ENCODE results near the gene ELF3. TPM values are rescaled to one million over a fixed set of nuclear protein-coding genes. Genes with fewer than 3 reads are reported as not detected.
"Not testable (repeated sequence)": the region's sequence is repeated elsewhere in the genome, so short reads cannot be mapped to it uniquely, and the experiment has no call there.

ELF3 gene
- total RNA-seq, 4 donors from 2014 or later = 1.0 to 67.7 (median 2.0) TPM

DNA sequence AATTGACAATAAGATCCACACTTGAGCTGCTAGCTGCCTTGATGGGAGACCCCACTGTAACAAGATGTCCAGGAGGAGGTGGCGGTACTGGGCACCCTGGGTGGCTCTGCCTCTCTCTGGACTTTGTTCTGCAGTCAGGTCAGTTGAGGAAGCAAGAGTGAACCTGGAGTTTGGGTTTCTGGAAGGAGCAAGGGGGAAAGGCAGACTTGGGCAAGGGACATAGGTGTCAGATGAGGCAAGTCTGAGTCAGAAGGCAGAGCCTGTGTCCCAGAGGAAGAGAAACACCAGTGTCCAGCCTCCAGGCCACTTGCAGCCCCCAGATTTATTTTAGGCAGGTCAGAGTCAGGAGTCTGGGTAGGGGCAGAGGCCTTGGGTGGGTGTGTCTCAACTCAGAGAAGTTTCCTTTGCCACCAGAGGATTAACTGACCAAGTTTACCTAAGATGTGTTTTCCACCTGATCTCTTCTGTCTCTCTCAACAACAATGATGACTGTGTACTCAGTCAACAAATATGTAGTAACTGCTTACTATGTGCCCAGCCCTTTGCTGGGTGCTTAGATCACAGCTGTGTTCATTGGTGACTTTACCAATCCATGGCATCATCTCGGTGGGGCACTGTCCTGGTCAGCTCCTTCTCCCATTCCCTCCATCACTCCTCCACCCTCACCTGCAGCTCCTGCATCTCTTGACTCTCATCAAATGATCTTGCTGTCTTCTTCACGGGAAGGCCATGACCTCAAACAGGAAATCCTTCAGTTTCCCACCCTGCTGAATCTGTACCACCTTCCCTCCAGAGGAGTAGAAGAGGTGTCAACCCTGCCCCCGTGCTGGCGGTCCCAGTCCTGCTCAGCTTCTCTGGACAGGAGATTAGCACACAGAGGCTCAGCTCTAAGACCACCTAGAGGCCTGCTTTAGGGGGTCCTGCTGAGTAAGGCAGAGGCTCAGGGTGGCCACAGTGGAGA lies 36.6 kb downstream of the ELF3 start:
- TF ChIP-seq POLR2A (IDR thresholded peaks at IDR 0.05) = no peak
- TF ChIP-seq, protein P1, sequence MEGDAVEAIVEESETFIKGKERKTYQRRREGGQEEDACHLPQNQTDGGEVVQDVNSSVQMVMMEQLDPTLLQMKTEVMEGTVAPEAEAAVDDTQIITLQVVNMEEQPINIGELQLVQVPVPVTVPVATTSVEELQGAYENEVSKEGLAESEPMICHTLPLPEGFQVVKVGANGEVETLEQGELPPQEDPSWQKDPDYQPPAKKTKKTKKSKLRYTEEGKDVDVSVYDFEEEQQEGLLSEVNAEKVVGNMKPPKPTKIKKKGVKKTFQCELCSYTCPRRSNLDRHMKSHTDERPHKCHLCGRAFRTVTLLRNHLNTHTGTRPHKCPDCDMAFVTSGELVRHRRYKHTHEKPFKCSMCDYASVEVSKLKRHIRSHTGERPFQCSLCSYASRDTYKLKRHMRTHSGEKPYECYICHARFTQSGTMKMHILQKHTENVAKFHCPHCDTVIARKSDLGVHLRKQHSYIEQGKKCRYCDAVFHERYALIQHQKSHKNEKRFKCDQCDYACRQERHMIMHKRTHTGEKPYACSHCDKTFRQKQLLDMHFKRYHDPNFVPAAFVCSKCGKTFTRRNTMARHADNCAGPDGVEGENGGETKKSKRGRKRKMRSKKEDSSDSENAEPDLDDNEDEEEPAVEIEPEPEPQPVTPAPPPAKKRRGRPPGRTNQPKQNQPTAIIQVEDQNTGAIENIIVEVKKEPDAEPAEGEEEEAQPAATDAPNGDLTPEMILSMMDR (IDR thresholded peaks at IDR 0.05) = no peak
- intact Hi-C loops (cut with DNase I; ENCODE audit: low total_unique reads) = no loop called here
- no peak overlapping the region for H3K4me3 ChIP-seq
- no peaks in the 10 kb centered on the region for H3K9me3 ChIP-seq
- H3K27me3 ChIP-seq = no peaks in the 10 kb centered on the region
- no peak overlapping the region for H3K27ac ChIP-seq
- no peaks in the 10 kb centered on the region for H3K36me3 ChIP-seq
- no peaks in the 10 kb centered on the region for H3K4me1 ChIP-seq
- DNase-seq = no peak

DNA sequence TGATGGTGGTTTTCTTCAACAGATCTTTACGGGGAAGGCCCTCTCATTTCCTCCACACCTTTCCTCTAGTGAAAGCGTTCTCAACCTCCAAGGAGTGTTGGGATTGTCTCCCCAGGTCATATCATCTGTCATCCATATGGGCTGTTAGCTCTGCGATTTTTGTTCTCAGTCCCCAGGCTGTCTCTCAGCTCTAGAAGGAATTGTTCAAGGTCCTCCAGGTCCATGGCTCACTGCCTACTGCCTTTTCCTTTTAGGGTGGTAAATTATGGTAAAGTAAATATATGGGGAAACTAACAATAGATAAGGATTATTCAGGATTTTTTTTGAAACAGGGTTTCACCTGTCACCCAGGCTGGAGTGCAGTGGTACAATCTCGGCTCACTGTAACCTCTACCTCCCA lies 37.6 kb downstream of the ELF3 start:
- Histone ChIP-seq H3K27ac (no peak overlapping the region), H3K4me3 (no peak overlapping the region), H3K36me3 (no peaks in the 10 kb centered on the region), H3K9me3 (no peaks in the 10 kb centered on the region), H3K4me1 (no peaks in the 10 kb centered on the region), H3K27me3 (no peaks in the 10 kb centered on the region)
- no peak for DNase-seq
- intact Hi-C loops (cut with DNase I; ENCODE audit: low total_unique reads) = no loop called here
- TF ChIP-seq, protein P1 (IDR thresholded peaks at IDR 0.05) = no peak
- no peak for TF ChIP-seq POLR2A (IDR thresholded peaks at IDR 0.05)

DNA sequence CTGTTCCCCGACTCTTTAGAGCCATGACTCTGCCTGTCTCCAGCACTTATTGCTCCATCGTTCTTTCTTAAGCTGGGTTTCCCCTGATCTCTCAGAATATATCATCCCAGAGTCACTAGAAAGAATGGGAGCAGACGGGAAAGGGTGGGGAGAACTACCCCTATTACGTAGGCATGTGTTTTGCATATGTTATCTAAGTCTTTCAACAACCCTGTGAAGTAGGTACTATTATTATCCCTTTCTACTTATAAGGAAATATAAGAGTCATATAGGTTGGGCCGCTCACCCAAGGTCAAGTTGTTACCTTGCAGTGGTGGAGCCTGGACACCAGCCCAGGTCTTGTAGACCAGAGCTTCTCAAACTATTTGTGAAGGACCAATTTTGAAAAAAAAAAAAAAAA lies 38.7 kb downstream of the ELF3 start:
- intact Hi-C loops (cut with DNase I; ENCODE audit: low total_unique reads) = no loop called here
- Histone ChIP-seq H3K9me3 (no peaks in the 10 kb centered on the region), H3K36me3 (no peaks in the 10 kb centered on the region), H3K4me3 (no peak overlapping the region), H3K27ac (no peak overlapping the region), H3K27me3 (no peaks in the 10 kb centered on the region), H3K4me1 (no peaks in the 10 kb centered on the region)
- DNase-seq = no peak
- TF ChIP-seq, protein P1 (IDR thresholded peaks at IDR 0.05) = no peak
- no peak for TF ChIP-seq POLR2A (IDR thresholded peaks at IDR 0.05)

DNA sequence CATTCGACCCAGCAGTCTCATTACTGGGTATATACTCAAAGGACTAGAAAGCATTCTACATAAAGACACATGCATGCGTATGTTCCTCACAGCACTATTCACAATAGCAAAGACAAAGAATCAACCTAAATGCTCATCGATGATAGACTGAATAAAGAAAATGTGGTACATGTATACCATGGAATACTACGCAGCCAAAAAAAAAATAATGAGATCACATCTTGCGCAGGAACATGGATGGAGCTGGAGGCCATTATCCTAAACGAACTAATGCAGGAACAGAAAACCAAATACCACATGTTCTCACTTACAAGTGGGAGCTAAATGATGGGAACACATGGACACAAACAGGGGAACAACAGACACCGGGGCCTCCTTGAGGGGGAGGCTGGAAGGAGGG lies 43.7 kb downstream of the ELF3 start:
- no peak overlapping the region for H3K27ac ChIP-seq
- no peaks in the 10 kb centered on the region for H3K9me3 ChIP-seq
- no peaks in the 10 kb centered on the region for H3K27me3 ChIP-seq
- no peak for DNase-seq
- TF ChIP-seq POLR2A (IDR thresholded peaks at IDR 0.05) = no peak
- TF ChIP-seq, protein P1 (IDR thresholded peaks at IDR 0.05) = no peak
- no peaks in the 10 kb centered on the region for H3K36me3 ChIP-seq
- no peak overlapping the region for H3K4me3 ChIP-seq
- no peaks in the 10 kb centered on the region for H3K4me1 ChIP-seq
- intact Hi-C loops (cut with DNase I; ENCODE audit: low total_unique reads) = no loop called here

DNA sequence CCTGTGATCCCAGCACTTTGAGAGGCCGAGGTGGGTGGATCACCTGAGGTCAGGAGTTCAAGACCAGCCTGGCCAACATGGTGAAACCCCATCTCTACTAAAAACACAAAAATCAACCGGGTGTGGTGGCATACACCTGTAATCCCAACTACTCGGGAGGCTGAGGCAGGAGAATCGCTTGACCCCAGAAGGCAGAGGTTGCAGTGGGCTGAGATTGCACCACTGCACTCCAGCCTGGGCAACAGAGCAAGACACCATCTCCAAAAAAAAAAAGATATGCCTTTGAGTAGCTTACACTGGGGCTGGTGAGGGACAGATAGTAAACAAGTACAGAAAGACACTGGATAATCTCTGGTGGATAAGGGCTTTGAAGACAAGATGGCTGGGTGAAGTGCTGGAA lies 44.3 kb downstream of the ELF3 start:
- H3K36me3 ChIP-seq; H3K4me3 ChIP-seq; H3K27ac ChIP-seq; intact Hi-C loops (cut with DNase I; ENCODE audit: low total_unique reads); DNase-seq; H3K27me3 ChIP-seq; H3K4me1 ChIP-seq; H3K9me3 ChIP-seq: not testable (repeated sequence)

Measured in uterus (tissue), 4 donors.